Endothelial cell of hepatic sinusoid (primary cell): Measurements from ENCODE around the gene SLC22A14.
"Not testable (repeated sequence)": the region's sequence is repeated elsewhere in the genome, so short reads cannot be mapped to it uniquely, and the experiment has no call there.

Experiments
- in situ Hi-C: cut with HindIII; loops from 2 replicates; pipeline ENCODE4 v1.10.0; 2017; ENCODE audit warnings: low sequenced_read_pairs

Gene SLC22A14

GRCh38 chr3:38281895-38282686 lies at the start of gene SLC22A14:
Gene SLC22A14, plus strand, starts transcription at chr3:38282294. Its CDS starts 23,733 bp downstream, at chr3:38306027.
- in situ Hi-C loops, result loop anchor here (5.0 kb wide), 2 partner anchors 50 to 155 kb away; no protein-coding TSS in a partner anchor

GRCh38 chr3:38232701-38233100 lies 49.4 kb upstream of the SLC22A14 start:
- in situ Hi-C loops, result loop anchor here (5.0 kb wide), 1 partner anchor 50 kb away; the partner anchor contains the start of gene SLC22A14

GRCh38 chr3:38235466-38235865 lies 46.6 kb upstream of the SLC22A14 start:
- in situ Hi-C loops, result no loop called here

GRCh38 chr3:38238416-38239008 lies 43.6 kb upstream of the SLC22A14 start:
- in situ Hi-C loops, result no loop called here

- in situ Hi-C loops, result not testable (repeated sequence)
Observed at GRCh38 chr3:38242812-38243211, 39.3 kb upstream of the SLC22A14 start.

GRCh38 chr3:38245930-38246329 lies 36.2 kb upstream of the SLC22A14 start:
- in situ Hi-C loops, result no loop called here

- in situ Hi-C loops, result no loop called here
Observed at GRCh38 chr3:38247366-38248035, 34.6 kb upstream of the SLC22A14 start.

- in situ Hi-C loops, result no loop called here
Observed at GRCh38 chr3:38250198-38250597, 31.9 kb upstream of the SLC22A14 start.

GRCh38 chr3:38251197-38251596 lies 30.9 kb upstream of the SLC22A14 start:
- in situ Hi-C loops, result no loop called here

- in situ Hi-C loops, result no loop called here
Observed at GRCh38 chr3:38253704-38254103, 28.4 kb upstream of the SLC22A14 start.

- in situ Hi-C loops, result no loop called here
Observed at GRCh38 chr3:38254872-38255271, 27.2 kb upstream of the SLC22A14 start.

- in situ Hi-C loops, result no loop called here
Observed at GRCh38 chr3:38255627-38256026, 26.5 kb upstream of the SLC22A14 start.

GRCh38 chr3:38257583-38257982 lies 24.5 kb upstream of the SLC22A14 start:
- in situ Hi-C loops, result no loop called here

- in situ Hi-C loops, result no loop called here
Observed at GRCh38 chr3:38260474-38260873, 21.6 kb upstream of the SLC22A14 start.

- in situ Hi-C loops, result no loop called here
Observed at GRCh38 chr3:38264353-38264771, 17.7 kb upstream of the SLC22A14 start.

GRCh38 chr3:38264779-38265178 lies 17.3 kb upstream of the SLC22A14 start:
- in situ Hi-C loops, result no loop called here

- in situ Hi-C loops, result no loop called here
Observed at GRCh38 chr3:38265604-38266307, 16.3 kb upstream of the SLC22A14 start, which contains the start of gene SLC22A13. Gene SLC22A13, plus strand, starts transcription at chr3:38265812. Its CDS starts 49 bp downstream, at chr3:38265861.

- in situ Hi-C loops, result no loop called here
Observed at GRCh38 chr3:38266810-38267209, 15.3 kb upstream of the SLC22A14 start.

- in situ Hi-C loops, result no loop called here
Observed at GRCh38 chr3:38267662-38268061, 14.4 kb upstream of the SLC22A14 start.

GRCh38 chr3:38268087-38268486 lies 14.0 kb upstream of the SLC22A14 start:
- in situ Hi-C loops, result no loop called here

GRCh38 chr3:38268522-38268921 lies 13.6 kb upstream of the SLC22A14 start:
- in situ Hi-C loops, result no loop called here
